ENCODE data around the gene USP40. TPM values are rescaled to one million over a fixed set of nuclear protein-coding genes. Genes with fewer than 3 reads are reported as not detected.

USP40 gene
- total and polyA plus RNA-seq, 2 of the 8 experiments (the other 6 are each of a cell fraction or from before 2014, with no cell fraction given): 12.0 to 15.7 TPM

DNA sequence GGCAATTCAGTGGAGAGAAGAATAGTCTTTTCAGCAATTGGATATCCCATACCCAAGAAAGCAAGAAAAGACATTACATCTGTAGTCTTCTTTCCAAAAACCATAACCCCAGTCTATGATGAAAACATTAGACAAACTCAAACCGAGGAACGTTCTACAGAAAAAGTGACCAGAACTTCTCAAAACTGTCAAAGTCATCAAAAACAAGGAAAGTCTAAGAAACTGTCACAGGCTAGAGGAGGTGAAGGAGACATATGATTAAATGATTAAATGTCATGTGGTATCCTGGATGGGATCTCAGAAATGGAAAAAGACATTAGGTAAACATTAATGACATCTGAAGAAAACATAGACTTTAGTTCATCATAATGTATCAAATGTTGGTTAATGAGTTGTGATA, 4.9 kb upstream of the USP40 start:
- DNase-seq (ENCODE audit: low read depth in 1 of 2, low spot score in 2 of 2): no peak
- no peak for FAIRE-seq
- no peak overlapping the region for H2BK5ac ChIP-seq (ENCODE audit: low read depth, low read length)
- TF ChIP-seq TAF7 (optimal IDR thresholded peaks at IDR 0.05; ENCODE audit: borderline replicate concordance, low read depth, low read length): no peak
- TF ChIP-seq MAFK (IDR thresholded peaks at IDR 0.05; ENCODE audit: low read depth, low read length): no peak
- no peak for TF ChIP-seq CBX5 (IDR thresholded peaks at IDR 0.05; ENCODE audit: low read depth, low read length)
- TF ChIP-seq BRCA1 (IDR thresholded peaks at IDR 0.05; ENCODE audit: low read depth, low read length): no peak
- TF ChIP-seq, protein P1, sequence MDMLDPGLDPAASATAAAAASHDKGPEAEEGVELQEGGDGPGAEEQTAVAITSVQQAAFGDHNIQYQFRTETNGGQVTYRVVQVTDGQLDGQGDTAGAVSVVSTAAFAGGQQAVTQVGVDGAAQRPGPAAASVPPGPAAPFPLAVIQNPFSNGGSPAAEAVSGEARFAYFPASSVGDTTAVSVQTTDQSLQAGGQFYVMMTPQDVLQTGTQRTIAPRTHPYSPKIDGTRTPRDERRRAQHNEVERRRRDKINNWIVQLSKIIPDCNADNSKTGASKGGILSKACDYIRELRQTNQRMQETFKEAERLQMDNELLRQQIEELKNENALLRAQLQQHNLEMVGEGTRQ (IDR thresholded peaks at IDR 0.05; ENCODE audit: low read length): no peak
- no peak for TF ChIP-seq GABPA (IDR thresholded peaks at IDR 0.05; ENCODE audit: borderline replicate concordance, insufficient read depth, low read length)
- TF ChIP-seq SAP30 (IDR thresholded peaks at IDR 0.05; ENCODE audit: insufficient read depth, insufficient replicate concordance, low read length): no peak
- no peak for TF ChIP-seq CBX8 (IDR thresholded peaks at IDR 0.05; ENCODE audit: borderline replicate concordance, low read depth, low read length)
- no peak for TF ChIP-seq CEBPB (IDR thresholded peaks at IDR 0.05; ENCODE audit: low read depth, low read length)
- TF ChIP-seq, protein P2, sequence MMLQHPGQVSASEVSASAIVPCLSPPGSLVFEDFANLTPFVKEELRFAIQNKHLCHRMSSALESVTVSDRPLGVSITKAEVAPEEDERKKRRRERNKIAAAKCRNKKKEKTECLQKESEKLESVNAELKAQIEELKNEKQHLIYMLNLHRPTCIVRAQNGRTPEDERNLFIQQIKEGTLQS (IDR thresholded peaks at IDR 0.05; ENCODE audit: insufficient read depth, low read depth, low read length): no peak
- TF ChIP-seq CREB1 (IDR thresholded peaks at IDR 0.05): no peak
- TF ChIP-seq RFX5 (IDR thresholded peaks at IDR 0.05; ENCODE audit: borderline replicate concordance, low read depth, low read length): no peak
- no peak for TF ChIP-seq TBP (IDR thresholded peaks at IDR 0.05; ENCODE audit: low read depth, low read length)

More for the DNA sequence above, 4.9 kb upstream of the USP40 start:
- no peak overlapping the region for H2BK15ac ChIP-seq (ENCODE audit: low read length)
- no peak overlapping the region for H4K8ac ChIP-seq (ENCODE audit: extremely low read depth, insufficient read depth, low read length)
- H3K79me1 ChIP-seq (ENCODE audit: low read depth, low read length): no peaks in the 10 kb centered on the region
- ChIA-PET CTCF (ENCODE audit: partially characterized antibody) (no interaction called here), POLR2A (ENCODE audit: partially characterized antibody) (no interaction called here)
- peaks cover 3 to 6% of the 10 kb centered on the region in 2 experiments; a peak in 2 of 4 replicates for H3K9me3 ChIP-seq (ENCODE audit: insufficient read depth in 2 of 2, low read depth in 1 of 2, low read length in 1 of 2)
- no peak overlapping the region for H2AK5ac ChIP-seq (ENCODE audit: low read depth, low read length)
- H3K4me1 ChIP-seq (replicated peaks in 1 of 4; ENCODE audit: control insufficient read depth in 3 of 4, insufficient read depth in 4 of 4, low read length in 3 of 4): no peaks in the 10 kb centered on the region
- no peak overlapping the region for H3K23ac ChIP-seq (ENCODE audit: insufficient read length)
- no peak overlapping the region for H4K5ac ChIP-seq (ENCODE audit: insufficient read length, low read depth, low read length)
- H3K9ac ChIP-seq (replicated peaks in 1 of 4; ENCODE audit: extremely low read depth in 1 of 4, low read depth in 3 of 4, low read length in 3 of 4): no peak overlapping the region
- no peak overlapping the region for H4K91ac ChIP-seq (replicated peaks; ENCODE audit: insufficient read length, low read length)
- no peak overlapping the region for H3K4me2 ChIP-seq (ENCODE audit: insufficient read depth in 1 of 2, low read depth in 2 of 2, low read length in 2 of 2)
- H2BK20ac ChIP-seq (ENCODE audit: low read length): no peak overlapping the region
- H3K79me2 ChIP-seq (ENCODE audit: control insufficient read depth in 1 of 2, insufficient read depth in 2 of 2, low read length in 2 of 2): no peaks in the 10 kb centered on the region
- H4K20me1 ChIP-seq (replicated peaks in 1 of 2; ENCODE audit: control insufficient read depth in 1 of 2, insufficient read depth in 2 of 2, low read length in 2 of 2): no peaks in the 10 kb centered on the region
- no peak overlapping the region for H2AFZ ChIP-seq (ENCODE audit: low read length)
- no peak overlapping the region for H3K27ac ChIP-seq (ENCODE audit: low read depth, low read length)
- no peak overlapping the region for H3K56ac ChIP-seq (replicated peaks; ENCODE audit: insufficient read length, low read depth, low read length)
- H3K14ac ChIP-seq (ENCODE audit: insufficient read length): no peak overlapping the region
- H2BK120ac ChIP-seq (replicated peaks; ENCODE audit: low read depth, low read length): no peak overlapping the region
- no peaks in the 10 kb centered on the region for H3K27me3 ChIP-seq (replicated peaks in 1 of 4; ENCODE audit: control insufficient read depth in 3 of 4, extremely low read depth in 1 of 4, insufficient read depth in 3 of 4, low read length in 3 of 4)
- no peaks in the 10 kb centered on the region for H3K36me3 ChIP-seq (ENCODE audit: control insufficient read depth in 2 of 4, insufficient read depth in 4 of 4, low read length in 3 of 4)
- no peak overlapping the region for H2BK12ac ChIP-seq (ENCODE audit: low read depth, low read length)
- H3K4me3 ChIP-seq (ENCODE audit: extremely low read depth in 1 of 4, insufficient read depth in 2 of 4, low read depth in 3 of 4, low read length in 4 of 4): no peak overlapping the region
- 82% methylated on average over 2 of the region's 2 CpGs; no CpG with 5 or more reads in 1 of the 2 experiments for WGBS, 2 experiments (ENCODE audit: extremely low coverage in 1 of 2, insufficient coverage in 1 of 2, insufficient read length in 1 of 2, insufficient replicate concordance in 2 of 2, low coverage in 1 of 2, low lambda C conversion rate in 2 of 2, missing lambda C conversion rate in 1 of 2)
- H3K4ac ChIP-seq (replicated peaks; ENCODE audit: insufficient read length, low read depth, low read length): no peak overlapping the region
- H3K23me2 ChIP-seq (ENCODE audit: low read depth, low read length): no peaks in the 10 kb centered on the region
- no peak overlapping the region for H3K18ac ChIP-seq (ENCODE audit: extremely low read depth, low read length)
